Panc1 (cell line): ENCODE measurements around the gene FNBP1L. TPM values are rescaled to one million over a fixed set of nuclear protein-coding genes. Genes with fewer than 3 reads are reported as not detected.

Experiments used
- ATAC-seq: fragments of 200-7000 bp; cut with Tn5 transposase; 2 replicates; pipeline ENCODE4 v1.9.1; 2020; ENCODE audit warnings: mild to moderate bottlenecking, moderate library complexity
- BruUV-seq: library from RNA; stranded (reverse); fragments of 400-500 nt; replicated peaks from 2 replicates; lab custom pipeline; 2021; lab: Mats Ljungman, UMichigan
- CTCF ChIA-PET: fragments of 300-600 bp; sonication (Branson Sonifier 250); formaldehyde crosslinking; loops from one replicate; lab custom pipeline; 2022; ENCODE audit warnings: antibody characterized with exemption; lab: Charles Lee
- POLR2A ChIA-PET: fragments of 300-600 bp; sonication (Branson Sonifier 250); formaldehyde crosslinking; loops from one replicate; lab custom pipeline; 2022; ENCODE audit warnings: antibody characterized with exemption; lab: Charles Lee
- DNase-seq: peaks from one replicate; pipeline ENCODE4 v3.0.0-alpha.2; 2010; ENCODE audit warnings: low read depth, low spot score
- H3K27ac ChIP-seq: 2 replicates; pipeline ENCODE4 v1.5.1; 2011; ENCODE audit warnings: mild to moderate bottlenecking, low read length, inconsistent platforms
- H3K27me3 ChIP-seq: fragments of 200-500 bp; sonication (Bioruptor generic); 2 replicates; pipeline ENCODE4 v1.6.0; 2014; ENCODE audit warnings: low read length, inconsistent platforms; ENCODE audit not compliant: control insufficient read depth, insufficient read depth
- H3K36me3 ChIP-seq: fragments of 200-500 bp; sonication (Bioruptor generic); 2 replicates; pipeline ENCODE4 v1.5.1; 2014; ENCODE audit warnings: inconsistent platforms, mild to moderate bottlenecking, low read length, moderate library complexity; ENCODE audit not compliant: control insufficient read depth, insufficient read depth
- H3K4me1 ChIP-seq: 2 replicates; pipeline ENCODE4 v1.5.1; 2011; ENCODE audit warnings: inconsistent platforms, mild to moderate bottlenecking, low read length, moderate library complexity; ENCODE audit not compliant: control insufficient read depth, insufficient read depth
- H3K4me3 ChIP-seq, 2 experiments: 2 replicates each; pipeline ENCODE4 v1.5.1; 2011 to 2012; ENCODE audit warnings: low read depth in 2 of 2, low read length in 2 of 2, mild to moderate bottlenecking in 2 of 2, inconsistent platforms in 1 of 2, moderate library complexity in 1 of 2
- H3K9me3 ChIP-seq: fragments of 200-500 bp; sonication (Bioruptor generic); 2 replicates; pipeline ENCODE4 v1.5.1; 2014; ENCODE audit warnings: low read depth, mild to moderate bottlenecking, inconsistent platforms, low read length, moderate library complexity; ENCODE audit not compliant: control insufficient read depth, insufficient read depth
- POLR2AphosphoS5 ChIP-seq: IDR thresholded peaks from 2 replicates; pipeline ENCODE4 v1.6.1; 2012; ENCODE audit warnings: mild to moderate bottlenecking, low read depth, low read length, moderate library complexity
- SIN3A ChIP-seq: IDR thresholded peaks from 2 replicates; pipeline ENCODE4 v1.6.1; 2012; ENCODE audit warnings: low read depth, mild to moderate bottlenecking, low read length, moderate library complexity, borderline replicate concordance; ENCODE audit not compliant: insufficient read depth
- TCF7L2 ChIP-seq: IDR thresholded peaks from 2 replicates; pipeline ENCODE4 v1.6.1; 2011; ENCODE audit warnings: mild to moderate bottlenecking, low read depth, low read length, inconsistent platforms
- in situ Hi-C: cut with HindIII; loops from 2 replicates; pipeline ENCODE4 v1.10.0; 2016; ENCODE audit warnings: low sequenced_read_pairs, low pct_unique_long_range_greater_than_20kb
- intact Hi-C: fragments of 100-400 bp; cut with micrococcal nuclease; formaldehyde crosslinking; loops from one replicate; pipeline ENCODE4 v1.10.0; 2022; ENCODE audit not compliant: unreplicated experiment
- total RNA-seq: library from RNA; stranded (reverse); gene quantifications from one replicate; pipeline ENCODE4 v1.2.1, GENCODE V29; 2021; ENCODE audit not compliant: unreplicated experiment
- TF ChIP-seq, protein P1 (sequence below): fragments of 450-650 bp; IDR thresholded peaks from 2 replicates; pipeline ENCODE4 v1.5.1; 2017; ENCODE audit warnings: mild to moderate bottlenecking
- TF ChIP-seq, protein P2 (sequence below), 2 experiments: IDR thresholded peaks; 2 replicates each; pipeline ENCODE4 v1.6.1; 2011 to 2012; ENCODE audit warnings: low read depth in 2 of 2, control low read depth in 1 of 2, low read length in 1 of 2, mild to moderate bottlenecking in 1 of 2, moderate library complexity in 1 of 2; ENCODE audit not compliant: insufficient read depth in 1 of 2

FNBP1L gene
- total RNA-seq, 1 experiment from 2014 or later, result 25.1 TPM

- DNase-seq (no peak), ATAC-seq (no peak)
- no peaks in the 10 kb centered on the region for H3K9me3 ChIP-seq
- peaks cover 5% of the 10 kb centered on the region; the same call in 1 of the 2 replicates for H3K4me1 ChIP-seq
- in situ Hi-C loops (no loop called here), intact Hi-C loops (no loop called here)
- BruUV-seq, result no TSS peak
- no peaks in the 10 kb centered on the region for H3K27me3 ChIP-seq
- ChIA-PET POLR2A (no interaction called here), CTCF (no interaction called here)
- no peak overlapping the region for H3K27ac ChIP-seq
- TF ChIP-seq TCF7L2 (no peak), POLR2AphosphoS5 (no peak), SIN3A (no peak)
- TF ChIP-seq, protein P1, sequence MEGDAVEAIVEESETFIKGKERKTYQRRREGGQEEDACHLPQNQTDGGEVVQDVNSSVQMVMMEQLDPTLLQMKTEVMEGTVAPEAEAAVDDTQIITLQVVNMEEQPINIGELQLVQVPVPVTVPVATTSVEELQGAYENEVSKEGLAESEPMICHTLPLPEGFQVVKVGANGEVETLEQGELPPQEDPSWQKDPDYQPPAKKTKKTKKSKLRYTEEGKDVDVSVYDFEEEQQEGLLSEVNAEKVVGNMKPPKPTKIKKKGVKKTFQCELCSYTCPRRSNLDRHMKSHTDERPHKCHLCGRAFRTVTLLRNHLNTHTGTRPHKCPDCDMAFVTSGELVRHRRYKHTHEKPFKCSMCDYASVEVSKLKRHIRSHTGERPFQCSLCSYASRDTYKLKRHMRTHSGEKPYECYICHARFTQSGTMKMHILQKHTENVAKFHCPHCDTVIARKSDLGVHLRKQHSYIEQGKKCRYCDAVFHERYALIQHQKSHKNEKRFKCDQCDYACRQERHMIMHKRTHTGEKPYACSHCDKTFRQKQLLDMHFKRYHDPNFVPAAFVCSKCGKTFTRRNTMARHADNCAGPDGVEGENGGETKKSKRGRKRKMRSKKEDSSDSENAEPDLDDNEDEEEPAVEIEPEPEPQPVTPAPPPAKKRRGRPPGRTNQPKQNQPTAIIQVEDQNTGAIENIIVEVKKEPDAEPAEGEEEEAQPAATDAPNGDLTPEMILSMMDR, result no peak
- TF ChIP-seq, protein P2, sequence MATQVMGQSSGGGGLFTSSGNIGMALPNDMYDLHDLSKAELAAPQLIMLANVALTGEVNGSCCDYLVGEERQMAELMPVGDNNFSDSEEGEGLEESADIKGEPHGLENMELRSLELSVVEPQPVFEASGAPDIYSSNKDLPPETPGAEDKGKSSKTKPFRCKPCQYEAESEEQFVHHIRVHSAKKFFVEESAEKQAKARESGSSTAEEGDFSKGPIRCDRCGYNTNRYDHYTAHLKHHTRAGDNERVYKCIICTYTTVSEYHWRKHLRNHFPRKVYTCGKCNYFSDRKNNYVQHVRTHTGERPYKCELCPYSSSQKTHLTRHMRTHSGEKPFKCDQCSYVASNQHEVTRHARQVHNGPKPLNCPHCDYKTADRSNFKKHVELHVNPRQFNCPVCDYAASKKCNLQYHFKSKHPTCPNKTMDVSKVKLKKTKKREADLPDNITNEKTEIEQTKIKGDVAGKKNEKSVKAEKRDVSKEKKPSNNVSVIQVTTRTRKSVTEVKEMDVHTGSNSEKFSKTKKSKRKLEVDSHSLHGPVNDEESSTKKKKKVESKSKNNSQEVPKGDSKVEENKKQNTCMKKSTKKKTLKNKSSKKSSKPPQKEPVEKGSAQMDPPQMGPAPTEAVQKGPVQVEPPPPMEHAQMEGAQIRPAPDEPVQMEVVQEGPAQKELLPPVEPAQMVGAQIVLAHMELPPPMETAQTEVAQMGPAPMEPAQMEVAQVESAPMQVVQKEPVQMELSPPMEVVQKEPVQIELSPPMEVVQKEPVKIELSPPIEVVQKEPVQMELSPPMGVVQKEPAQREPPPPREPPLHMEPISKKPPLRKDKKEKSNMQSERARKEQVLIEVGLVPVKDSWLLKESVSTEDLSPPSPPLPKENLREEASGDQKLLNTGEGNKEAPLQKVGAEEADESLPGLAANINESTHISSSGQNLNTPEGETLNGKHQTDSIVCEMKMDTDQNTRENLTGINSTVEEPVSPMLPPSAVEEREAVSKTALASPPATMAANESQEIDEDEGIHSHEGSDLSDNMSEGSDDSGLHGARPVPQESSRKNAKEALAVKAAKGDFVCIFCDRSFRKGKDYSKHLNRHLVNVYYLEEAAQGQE (IDR thresholded peaks at IDR 0.05; ENCODE audit: insufficient read depth in 1 of 2, low read depth in 2 of 2, low read length in 1 of 2), result no peak
- H3K36me3 ChIP-seq, result peaks cover 2% of the 10 kb centered on the region; the same call in 1 of the 2 replicates
- no peak overlapping the region for H3K4me3 ChIP-seq
These were observed 144.6 kb downstream of the FNBP1L start for GRCh38 chr1:93592551-93592949.

- in situ Hi-C loops (no loop called here), intact Hi-C loops (no loop called here)
- Histone ChIP-seq H3K36me3 (peaks cover 2% of the 10 kb centered on the region; the same call in 1 of the 2 replicates), H3K9me3 (no peaks in the 10 kb centered on the region), H3K4me3 (no peak overlapping the region), H3K4me1 (peaks cover 5% of the 10 kb centered on the region), H3K27me3 (no peaks in the 10 kb centered on the region), H3K27ac (no peak overlapping the region)
- TF ChIP-seq POLR2AphosphoS5 (no peak), SIN3A (no peak)
- TF ChIP-seq, protein P1, result no peak
- DNase-seq, result no peak
- ATAC-seq, result no peak
- no TSS peak for BruUV-seq
- CTCF ChIA-PET, result no interaction called here
- POLR2A ChIA-PET, result no interaction called here
These were observed 146.1 kb downstream of the FNBP1L start for GRCh38 chr1:93593854-93594602.
